HG03060 (cell line): Measurements from ENCODE around the gene PACS1.

Experiments used
- ATAC-seq: cut with Tn5 transposase; IDR thresholded peaks from one replicate; pipeline ENCODE4 v1.9.1; 2021; ENCODE audit warnings: low read depth, moderate number of reproducible peaks; ENCODE audit not compliant: unreplicated experiment

Gene PACS1

DNA sequence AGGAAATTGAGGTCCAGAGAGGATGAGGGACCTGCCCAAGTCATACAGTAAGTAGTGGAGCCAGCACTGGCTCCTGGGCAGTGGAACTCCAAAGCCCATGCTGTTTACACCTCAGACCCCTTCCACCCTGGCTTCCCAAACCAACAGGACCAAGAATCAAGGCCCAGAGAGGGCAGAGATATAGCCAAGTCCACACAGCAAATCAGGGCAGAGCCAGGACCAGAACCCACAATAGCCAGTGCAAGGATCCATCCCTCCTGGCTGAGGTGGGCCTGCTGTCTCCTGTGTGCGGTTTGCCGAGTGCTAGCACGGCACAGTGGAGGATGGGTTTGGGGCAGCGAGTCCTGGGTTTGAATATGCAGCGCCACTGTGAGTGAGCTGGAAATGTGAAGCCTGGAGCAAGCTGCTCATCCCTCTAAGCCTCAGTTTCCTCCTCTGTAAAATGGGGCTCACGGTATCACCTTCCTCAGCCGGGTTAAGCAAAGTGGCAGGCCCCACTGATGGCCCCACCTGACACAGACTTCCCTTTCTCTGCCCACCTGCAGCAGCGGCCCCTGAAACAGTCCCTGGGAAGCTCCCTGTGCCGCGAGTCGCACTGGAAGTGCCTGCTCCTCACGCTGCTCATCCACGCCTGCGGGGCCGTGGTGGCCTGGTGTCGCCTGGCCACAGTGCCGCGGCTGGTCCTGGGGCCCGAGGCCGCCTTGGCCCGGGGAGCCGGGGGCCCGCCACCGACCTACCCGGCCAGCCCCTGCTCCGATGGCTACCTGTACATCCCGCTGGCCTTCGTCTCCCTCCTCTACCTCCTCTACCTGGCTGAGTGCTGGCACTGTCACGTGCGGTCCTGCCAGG is 223.9 kb downstream of the PACS1 start:
- no peak for ATAC-seq
